Epithelial cell of prostate (primary cell): ENCODE measurements around the gene ANKRD11.
"Not testable (repeated sequence)": the region's sequence is repeated elsewhere in the genome, so short reads cannot be mapped to it uniquely, and the experiment has no call there.

Experiments used
- DNase-seq: peaks from one replicate; pipeline ENCODE4 v3.0.0-alpha.2; 2011; ENCODE audit warnings: low read depth, low spot score
- H3K27ac ChIP-seq: fragments of 450-650 bp; 2 replicates; pipeline ENCODE4 v1.5.1; 2017; ENCODE audit warnings: mild to moderate bottlenecking

The ANKRD11 gene

GRCh38 chr16:89309438-89310122 lies 180.8 kb downstream of the ANKRD11 start:
- DNase-seq = no peak
- H3K27ac ChIP-seq = no peak overlapping the region

- no peak overlapping the region for H3K27ac ChIP-seq
- no peak for DNase-seq
Observed at GRCh38 chr16:89308391-89309333, 181.7 kb downstream of the ANKRD11 start.

GRCh38 chr16:89307421-89307805 lies 182.9 kb downstream of the ANKRD11 start:
- H3K27ac ChIP-seq = no peak overlapping the region
- DNase-seq = no peak

- not testable (repeated sequence) for H3K27ac ChIP-seq, DNase-seq
Observed at GRCh38 chr16:89306457-89307420, 183.6 kb downstream of the ANKRD11 start.

- no peak for DNase-seq
- H3K27ac ChIP-seq = no peak overlapping the region
Observed at GRCh38 chr16:89304941-89305705, 185.2 kb downstream of the ANKRD11 start.

- no peak overlapping the region for H3K27ac ChIP-seq
- no peak for DNase-seq
Observed at GRCh38 chr16:89304181-89304851, 186.0 kb downstream of the ANKRD11 start.

GRCh38 chr16:89303617-89304016 lies 186.7 kb downstream of the ANKRD11 start:
- no peak for DNase-seq
- H3K27ac ChIP-seq = no peak overlapping the region

GRCh38 chr16:89300976-89301360 lies 189.4 kb downstream of the ANKRD11 start:
- H3K27ac ChIP-seq = no peak overlapping the region

GRCh38 chr16:89300311-89300975 lies 189.9 kb downstream of the ANKRD11 start:
- DNase-seq = no peak
- no peak overlapping the region for H3K27ac ChIP-seq

More at GRCh38 chr16:89300976-89301360, 189.4 kb downstream of the ANKRD11 start:
- DNase-seq = no peak

GRCh38 chr16:89299357-89300111 lies 190.8 kb downstream of the ANKRD11 start:
- not testable (repeated sequence) for H3K27ac ChIP-seq, DNase-seq

GRCh38 chr16:89298623-89299225 lies 191.6 kb downstream of the ANKRD11 start:
- DNase-seq = no peak
- H3K27ac ChIP-seq = no peak overlapping the region

GRCh38 chr16:89297910-89298545 lies 192.3 kb downstream of the ANKRD11 start:
- no peak overlapping the region for H3K27ac ChIP-seq
- DNase-seq = no peak

- H3K27ac ChIP-seq = no peak overlapping the region
Observed at GRCh38 chr16:89297156-89297874, 193.0 kb downstream of the ANKRD11 start.

GRCh38 chr16:89295915-89296314 lies 194.4 kb downstream of the ANKRD11 start:
- DNase-seq = no peak
- H3K27ac ChIP-seq = no peak overlapping the region

More at GRCh38 chr16:89297156-89297874, 193.0 kb downstream of the ANKRD11 start:
- no peak for DNase-seq

- no peak for DNase-seq
- H3K27ac ChIP-seq = no peak overlapping the region
Observed at GRCh38 chr16:89295071-89295900, 195.1 kb downstream of the ANKRD11 start.
